ENCODE measurements around the gene PHACTR1.
"Not testable (repeated sequence)": the region's sequence is repeated elsewhere in the genome, so short reads cannot be mapped to it uniquely, and the experiment has no call there.

Gene PHACTR1

GRCh38 chr6:13243033-13243432, 526.5 kb downstream of the PHACTR1 start:
- Histone ChIP-seq H3K27me3 (ENCODE audit: insufficient read depth, low read length) (no peaks in the 10 kb centered on the region; the same call in 1 of the 2 replicates), H3K9me3 (ENCODE audit: low read length) (no peaks in the 10 kb centered on the region), H3K9me2 (ENCODE audit: low read depth, low read length) (no peaks in the 10 kb centered on the region), H3K4me1 (ENCODE audit: insufficient read depth, low read length, severe bottlenecking) (no peaks in the 10 kb centered on the region), H3F3A (ENCODE audit: insufficient read depth, low read length) (no peaks in the 10 kb centered on the region), H3K79me2 (ENCODE audit: insufficient read depth, low read length) (no peaks in the 10 kb centered on the region), H4K20me1 (ENCODE audit: insufficient read depth, low read length) (no peaks in the 10 kb centered on the region), H3K4me2 (ENCODE audit: low read length) (no peak overlapping the region), H3K27ac (ENCODE audit: low read depth, low read length, poor library complexity, severe bottlenecking) (no peak overlapping the region), H2AFZ (ENCODE audit: low read length) (no peak overlapping the region), H3K4me3 (ENCODE audit: low read depth, low read length, poor library complexity, severe bottlenecking) (no peak overlapping the region), H3K36me3 (ENCODE audit: insufficient read depth, low read length) (no peaks in the 10 kb centered on the region), H3K9ac (ENCODE audit: low read length) (no peak overlapping the region)
- TF ChIP-seq EZH2 (IDR thresholded peaks at IDR 0.05; ENCODE audit: borderline replicate concordance, low read length) = no peak
- no peak for TF ChIP-seq CTCF (IDR thresholded peaks at IDR 0.05; ENCODE audit: low read length)

GRCh38 chr6:13243745-13244144, 527.2 kb downstream of the PHACTR1 start:
- not testable (repeated sequence) for H3F3A ChIP-seq (ENCODE audit: insufficient read depth, low read length); H3K9me2 ChIP-seq (ENCODE audit: low read depth, low read length); H3K27ac ChIP-seq (ENCODE audit: low read depth, low read length, poor library complexity, severe bottlenecking); H3K27me3 ChIP-seq (ENCODE audit: insufficient read depth, low read length); H3K4me1 ChIP-seq (ENCODE audit: insufficient read depth, low read length, severe bottlenecking); H3K9me3 ChIP-seq (ENCODE audit: low read length); H2AFZ ChIP-seq (ENCODE audit: low read length); H3K9ac ChIP-seq (ENCODE audit: low read length); H3K79me2 ChIP-seq (ENCODE audit: insufficient read depth, low read length); H4K20me1 ChIP-seq (ENCODE audit: insufficient read depth, low read length); H3K4me2 ChIP-seq (ENCODE audit: low read length); H3K36me3 ChIP-seq (ENCODE audit: insufficient read depth, low read length); H3K4me3 ChIP-seq (ENCODE audit: low read depth, low read length, poor library complexity, severe bottlenecking)

- Histone ChIP-seq H4K20me1 (ENCODE audit: insufficient read depth, low read length) (no peaks in the 10 kb centered on the region), H3K79me2 (ENCODE audit: insufficient read depth, low read length) (no peaks in the 10 kb centered on the region), H2AFZ (ENCODE audit: low read length) (no peak overlapping the region), H3K27me3 (ENCODE audit: insufficient read depth, low read length) (no peaks in the 10 kb centered on the region), H3K4me1 (ENCODE audit: insufficient read depth, low read length, severe bottlenecking) (no peaks in the 10 kb centered on the region), H3K4me3 (ENCODE audit: low read depth, low read length, poor library complexity, severe bottlenecking) (no peak overlapping the region), H3K9me3 (ENCODE audit: low read length) (no peaks in the 10 kb centered on the region), H3K9me2 (ENCODE audit: low read depth, low read length) (no peaks in the 10 kb centered on the region), H3F3A (ENCODE audit: insufficient read depth, low read length) (no peaks in the 10 kb centered on the region), H3K9ac (ENCODE audit: low read length) (no peak overlapping the region), H3K4me2 (ENCODE audit: low read length) (no peak overlapping the region), H3K27ac (ENCODE audit: low read depth, low read length, poor library complexity, severe bottlenecking) (no peak overlapping the region), H3K36me3 (ENCODE audit: insufficient read depth, low read length) (no peaks in the 10 kb centered on the region)
- TF ChIP-seq EZH2 (IDR thresholded peaks at IDR 0.05; ENCODE audit: borderline replicate concordance, low read length) = no peak
These were observed 531.1 kb downstream of the PHACTR1 start for GRCh38 chr6:13247627-13248026.

- Histone ChIP-seq H3K79me2 (ENCODE audit: insufficient read depth, low read length) (no peaks in the 10 kb centered on the region), H3K4me1 (ENCODE audit: insufficient read depth, low read length, severe bottlenecking) (no peaks in the 10 kb centered on the region), H3F3A (ENCODE audit: insufficient read depth, low read length) (no peaks in the 10 kb centered on the region), H3K4me3 (ENCODE audit: low read depth, low read length, poor library complexity, severe bottlenecking) (no peak overlapping the region), H3K27me3 (ENCODE audit: insufficient read depth, low read length) (no peaks in the 10 kb centered on the region), H2AFZ (ENCODE audit: low read length) (no peak overlapping the region), H3K4me2 (ENCODE audit: low read length) (no peak overlapping the region), H3K9ac (ENCODE audit: low read length) (no peak overlapping the region), H3K9me2 (ENCODE audit: low read depth, low read length) (no peaks in the 10 kb centered on the region), H3K27ac (ENCODE audit: low read depth, low read length, poor library complexity, severe bottlenecking) (no peak overlapping the region), H3K9me3 (ENCODE audit: low read length) (no peaks in the 10 kb centered on the region), H4K20me1 (ENCODE audit: insufficient read depth, low read length) (no peaks in the 10 kb centered on the region), H3K36me3 (ENCODE audit: insufficient read depth, low read length) (no peaks in the 10 kb centered on the region)
- TF ChIP-seq EZH2 (IDR thresholded peaks at IDR 0.05; ENCODE audit: borderline replicate concordance, low read length) = no peak
- no peak for TF ChIP-seq CTCF (IDR thresholded peaks at IDR 0.05; ENCODE audit: low read length)
These were observed 531.5 kb downstream of the PHACTR1 start for GRCh38 chr6:13248053-13248452.

Measured in OCI-LY1 (cell line).